HG03378 (cell line): Measurements from ENCODE around the gene VAT1.
A peak's percentile ranks its signal among the peaks of the same experiment; 100 is the strongest.
"Not testable (repeated sequence)": the region's sequence is repeated elsewhere in the genome, so short reads cannot be mapped to it uniquely, and the experiment has no call there.

Experiments used
- ATAC-seq: cut with Tn5 transposase; IDR thresholded peaks from one replicate; pipeline ENCODE4 v1.9.1; 2021; ENCODE audit warnings: mild to moderate bottlenecking, moderate library complexity; ENCODE audit not compliant: unreplicated experiment

The VAT1 gene

GRCh38 chr17:43010667-43011308 lies 11.4 kb downstream of the VAT1 start:
- no peak for ATAC-seq

GRCh38 chr17:43006639-43007551 lies 15.3 kb downstream of the VAT1 start, which contains the start of gene IFI35:
Gene IFI35, plus strand, starts transcription at chr17:43006784. Its CDS starts 164 bp downstream, at chr17:43006948.
- ATAC-seq = no peak

- ATAC-seq = no peak
Observed at GRCh38 chr17:43003542-43004172, 18.5 kb downstream of the VAT1 start.

- ATAC-seq = not testable (repeated sequence)
Observed at GRCh38 chr17:43000894-43001293, 21.3 kb downstream of the VAT1 start.

GRCh38 chr17:42999003-42999525 lies 23.1 kb downstream of the VAT1 start:
- ATAC-seq = no peak

GRCh38 chr17:42997984-42998938 lies 23.9 kb downstream of the VAT1 start, which contains the start of gene RPL27:
Gene RPL27, plus strand, starts transcription at chr17:42998419. Its CDS starts 332 bp downstream, at chr17:42998751.
- ATAC-seq = peak; percentile 77

- ATAC-seq = no peak
Observed at GRCh38 chr17:42997390-42997983, 24.7 kb downstream of the VAT1 start.

GRCh38 chr17:42993913-42994312 lies 28.3 kb downstream of the VAT1 start:
- ATAC-seq = not testable (repeated sequence)

GRCh38 chr17:42992872-42993271 lies 29.3 kb downstream of the VAT1 start:
- no peak for ATAC-seq

GRCh38 chr17:42991471-42991870 lies 30.7 kb downstream of the VAT1 start:
- ATAC-seq = no peak

- ATAC-seq = no peak
Observed at GRCh38 chr17:42989726-42990652, 32.2 kb downstream of the VAT1 start.

GRCh38 chr17:42989141-42989540 lies 33.0 kb downstream of the VAT1 start:
- no peak for ATAC-seq

GRCh38 chr17:42985225-42985624 lies 37.0 kb downstream of the VAT1 start:
- no peak for ATAC-seq

GRCh38 chr17:42982266-42982665 lies 39.9 kb downstream of the VAT1 start:
- ATAC-seq = no peak

GRCh38 chr17:42980766-42981397 lies 41.3 kb downstream of the VAT1 start:
- no peak for ATAC-seq

GRCh38 chr17:42980274-42980765 lies 41.9 kb downstream of the VAT1 start, which contains the start of gene RUNDC1:
Gene RUNDC1, plus strand, starts transcription at chr17:42980565. Its CDS starts 12 bp downstream, at chr17:42980577.
- ATAC-seq = no peak

GRCh38 chr17:42979511-42980273 lies 42.5 kb downstream of the VAT1 start, which contains the start of gene PTGES3L:
Gene PTGES3L, minus strand, starts transcription at chr17:42980080. Its CDS starts 27 bp downstream, at chr17:42980053.
- ATAC-seq = no peak
